CD1c-positive myeloid dendritic cell (primary cell): ENCODE data around the gene CYB5D1.
"Not testable (repeated sequence)": the region's sequence is repeated elsewhere in the genome, so short reads cannot be mapped to it uniquely, and the experiment has no call there.

Experiments used
- DNase-seq: peaks from one replicate; pipeline ENCODE4 v3.0.0-alpha.2; 2016; ENCODE audit errors: extremely low spot score

Gene CYB5D1

DNA sequence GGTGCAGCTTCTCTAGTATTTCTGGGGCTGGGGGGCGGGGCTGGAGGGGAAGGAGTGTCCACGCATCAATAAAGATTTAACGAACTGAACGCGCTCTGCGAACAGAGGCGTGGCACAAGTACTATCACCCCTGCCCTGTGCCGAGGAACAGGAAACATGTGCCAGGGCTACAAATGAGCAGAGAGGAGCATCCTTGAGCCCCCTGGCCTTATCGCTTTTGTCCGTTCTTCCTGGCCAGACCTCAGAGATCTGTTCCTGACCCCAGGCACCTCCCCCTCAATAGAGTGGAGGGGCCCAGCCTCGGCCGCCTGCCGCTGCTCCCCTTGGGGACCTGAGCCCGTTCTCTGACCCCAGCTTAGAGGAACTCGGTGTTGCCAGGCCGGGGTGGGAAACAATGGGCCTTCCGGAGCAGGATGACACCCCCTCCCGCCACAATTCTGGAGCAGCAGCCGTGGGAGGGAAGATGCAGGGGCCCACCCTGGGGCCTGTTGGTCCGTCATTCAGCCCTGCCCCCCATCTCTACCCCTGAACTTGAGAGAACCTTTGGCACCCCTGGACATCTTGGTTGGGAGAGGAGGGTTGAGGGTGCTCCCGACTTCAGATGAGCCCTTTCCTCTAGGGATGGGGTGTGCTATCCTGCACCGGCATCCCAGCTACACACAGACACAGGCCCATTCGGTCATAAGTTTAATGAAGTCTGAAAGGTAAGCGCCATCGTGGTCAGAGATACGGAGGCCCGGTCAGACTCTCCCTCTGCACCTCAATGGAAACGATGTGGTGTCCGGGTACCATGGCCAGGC lies 1.6 kb upstream of the CYB5D1 start:
- peak; percentile 53 for DNase-seq

DNA sequence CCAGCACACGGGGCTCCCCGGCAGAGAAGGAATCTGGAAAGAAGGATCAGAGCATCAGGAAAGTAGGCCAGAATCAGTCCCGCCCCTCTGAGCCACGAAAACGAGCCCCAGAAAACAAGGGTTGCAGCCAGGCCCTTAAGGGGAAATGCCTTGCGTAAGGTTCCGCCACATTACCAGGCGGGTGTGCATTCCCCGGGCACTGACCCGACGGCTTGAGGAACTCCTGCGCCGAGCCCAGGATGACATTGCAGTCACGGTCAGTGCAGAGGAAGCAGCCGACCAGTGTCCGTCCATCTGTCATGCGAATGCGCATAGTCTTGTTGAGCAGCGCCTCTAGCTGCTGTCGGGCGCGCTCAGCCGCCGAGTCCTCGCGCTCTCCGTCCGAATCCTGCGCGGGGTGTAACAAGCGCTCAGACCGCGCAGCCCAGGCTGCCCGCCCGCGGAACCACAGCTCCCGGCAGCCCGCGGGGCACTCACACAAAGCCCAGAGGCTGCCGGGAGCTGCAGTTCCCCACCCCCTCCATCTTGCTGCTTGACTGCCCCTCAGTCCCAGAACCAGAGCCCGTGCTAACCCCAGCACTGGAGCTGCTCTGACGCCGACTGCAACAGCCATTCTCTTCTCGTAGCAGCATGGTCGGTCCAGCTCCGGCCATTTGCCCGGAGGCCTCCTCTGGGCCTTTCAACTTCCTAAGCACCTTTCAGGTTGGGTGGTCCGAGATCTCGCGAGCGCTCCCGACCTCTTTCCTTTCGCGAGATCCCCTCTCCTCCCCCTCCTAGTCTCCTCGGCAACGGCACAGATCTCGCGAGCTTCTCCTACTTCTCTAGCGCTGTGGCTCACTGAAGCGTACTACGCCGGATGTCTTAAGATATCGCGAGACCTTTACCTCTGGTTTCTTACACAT lies 741 bp upstream of the CYB5D1 start, which contains the start of gene NAA38:
Gene NAA38 (minus strand): TSS at position 749 of the 902 bp plus-strand sequence. CDS start 96 bp downstream, at position 653.
- peak; percentile 99 for DNase-seq

DNA sequence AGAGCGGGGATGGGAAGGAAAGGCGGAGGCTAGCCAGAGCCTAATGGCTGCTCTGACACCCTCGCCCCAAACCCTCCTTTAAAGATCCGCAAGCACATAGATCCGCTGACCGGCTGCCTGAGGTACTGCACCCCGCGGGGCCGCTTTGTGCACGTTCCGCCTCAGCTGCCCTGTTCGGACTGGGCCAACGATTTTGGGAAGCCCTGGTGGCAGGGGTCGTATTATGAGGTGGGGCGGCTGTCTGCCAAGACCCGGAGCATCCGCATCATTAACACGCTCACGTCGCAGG lies 663 bp downstream of the CYB5D1 start:
- DNase-seq, result no peak

DNA sequence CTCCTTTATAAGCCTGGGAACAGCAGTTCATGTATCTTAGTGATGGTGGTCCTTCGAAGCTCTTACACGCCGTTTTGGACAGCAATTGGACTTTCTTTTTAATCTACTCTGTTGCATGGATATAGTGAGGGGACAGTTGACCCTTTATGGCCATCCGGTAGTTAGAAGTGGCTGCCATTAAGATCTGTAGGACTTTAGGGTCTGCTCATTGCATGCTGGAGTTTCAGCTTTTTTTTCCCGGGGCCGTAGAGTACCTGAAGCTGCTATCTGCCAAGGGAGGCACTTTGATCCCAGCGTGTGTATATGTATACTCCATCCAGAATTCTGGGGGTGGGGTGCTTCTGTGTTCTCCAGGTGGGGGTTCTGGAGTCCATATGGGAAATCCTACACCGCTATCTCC lies 1.2 kb downstream of the CYB5D1 start:
- DNase-seq, result no peak

DNA sequence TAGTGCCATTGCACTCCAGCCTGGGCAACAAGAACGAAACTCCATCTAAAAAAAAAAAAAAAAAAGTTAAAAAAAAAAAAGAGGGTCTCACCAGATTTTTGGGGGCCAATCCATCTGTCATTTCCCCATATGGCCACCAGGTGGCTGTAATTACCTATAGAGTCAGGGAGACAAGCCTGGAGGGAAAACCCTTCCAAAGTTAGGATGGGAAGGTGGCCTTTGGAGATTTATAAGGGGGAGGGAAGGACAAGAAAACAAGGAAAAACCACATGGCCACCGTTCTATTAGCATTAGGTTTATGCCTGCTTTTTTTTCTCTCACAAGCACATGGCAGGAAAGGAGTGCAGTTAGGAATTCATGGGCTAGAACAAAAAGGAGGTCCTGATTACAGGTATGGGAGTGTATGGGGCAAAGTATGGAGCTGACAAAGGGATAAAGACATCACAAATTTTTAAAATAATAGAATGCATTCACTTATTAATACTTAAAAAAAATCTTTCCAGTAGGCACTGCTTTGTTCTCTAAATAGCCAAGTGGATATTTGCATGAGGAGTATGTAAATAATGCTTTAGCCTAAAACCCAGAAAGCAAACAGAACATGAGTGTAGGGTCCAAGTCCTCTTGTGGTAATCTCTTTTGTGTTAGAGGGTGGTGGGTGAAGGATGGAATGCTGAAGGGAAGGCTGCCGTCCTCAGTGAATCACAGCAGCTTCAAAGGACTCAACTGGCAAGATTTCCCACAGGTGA lies 5.1 kb downstream of the CYB5D1 start:
- DNase-seq, result peak; percentile 58

DNA sequence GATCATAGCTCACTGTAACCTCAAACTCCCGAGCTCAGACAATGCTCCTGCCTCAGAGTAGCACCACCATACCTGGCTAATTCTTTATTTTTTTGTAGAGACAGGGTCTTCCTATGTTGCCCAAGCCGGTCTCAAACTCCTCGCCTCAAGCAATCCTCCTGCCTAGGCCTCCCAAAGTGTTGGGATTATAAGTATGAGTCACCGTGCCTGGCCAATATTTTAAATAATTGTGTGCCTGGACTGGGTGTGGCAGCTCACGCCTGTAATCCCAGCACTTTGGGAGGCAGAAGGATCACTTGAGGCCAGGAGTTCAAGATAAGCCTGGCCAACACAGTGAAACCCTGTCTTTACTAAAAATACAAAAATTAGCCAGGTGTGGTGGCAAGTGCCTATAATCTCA lies 6.6 kb downstream of the CYB5D1 start:
- DNase-seq, result not testable (repeated sequence)

DNA sequence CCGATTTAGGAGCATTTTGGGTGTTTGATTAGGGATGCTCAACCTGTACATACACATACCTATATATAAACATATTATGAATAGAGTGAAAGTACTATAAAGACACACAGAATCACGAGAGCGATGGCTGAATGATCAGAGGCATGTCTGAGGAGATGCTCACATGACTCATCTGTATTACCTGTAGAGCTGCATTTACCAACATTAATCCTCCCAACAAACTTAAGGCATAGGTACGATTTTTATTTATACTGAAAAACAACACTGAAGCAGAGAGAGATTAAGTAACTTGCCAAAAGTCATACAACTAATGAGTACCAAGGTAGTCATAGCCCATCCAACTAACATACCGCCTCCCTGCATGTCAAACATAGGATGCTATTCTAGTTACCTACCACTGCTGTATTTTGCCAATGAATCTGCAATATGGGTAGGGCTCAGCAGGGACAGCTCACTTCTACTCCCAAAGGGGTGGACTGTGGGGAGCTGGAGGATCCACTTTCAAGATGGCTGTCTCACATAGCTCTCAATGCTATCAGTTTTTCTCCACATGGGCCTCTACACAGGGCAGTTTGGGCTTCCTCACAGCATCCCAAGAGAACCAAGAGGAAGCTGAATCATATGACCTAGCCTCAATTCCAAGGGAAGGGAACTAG lies 7.3 kb downstream of the CYB5D1 start:
- no peak for DNase-seq

DNA sequence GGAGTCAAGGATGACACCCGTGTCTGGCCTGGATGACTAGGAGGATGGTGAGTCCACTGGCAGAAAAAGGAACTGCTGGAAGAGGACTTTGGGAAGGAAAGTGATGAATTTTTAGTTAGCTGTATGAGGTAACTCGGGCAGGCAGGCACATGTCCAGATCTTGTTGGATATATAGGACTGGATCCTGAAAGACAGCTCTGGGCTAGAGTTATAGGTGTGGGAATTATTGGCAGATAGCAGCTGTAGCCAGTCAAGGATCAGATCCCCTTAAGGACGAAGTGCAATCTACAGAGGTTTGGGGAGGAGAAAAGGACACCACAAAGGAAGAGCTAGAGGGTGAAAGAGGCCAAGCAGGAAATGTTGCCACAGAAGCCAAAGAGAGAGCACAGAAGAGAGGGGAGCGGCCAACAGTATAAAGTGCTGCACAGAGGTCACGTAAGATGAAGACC lies 10.1 kb downstream of the CYB5D1 start:
- peak; percentile 12 for DNase-seq

DNA sequence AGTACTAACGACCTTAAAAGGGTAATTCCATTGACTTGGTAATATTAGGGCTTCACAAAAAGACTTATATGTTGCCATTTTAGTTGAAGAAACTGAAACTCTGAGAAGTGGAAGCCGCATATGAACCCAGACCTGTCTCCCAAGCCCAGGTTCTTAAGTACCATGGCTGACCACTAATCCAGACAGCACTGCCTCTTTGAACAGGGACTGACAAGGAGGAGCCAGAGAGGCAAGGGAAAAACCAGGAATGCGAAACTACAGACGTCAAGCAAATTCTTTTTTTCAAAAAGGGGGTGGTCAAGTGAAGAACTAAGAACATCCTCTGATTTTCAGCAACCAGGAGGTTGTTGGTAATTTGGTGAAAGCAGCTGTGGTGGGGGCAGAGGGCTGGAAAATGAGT lies 15.2 kb downstream of the CYB5D1 start:
- no peak for DNase-seq

DNA sequence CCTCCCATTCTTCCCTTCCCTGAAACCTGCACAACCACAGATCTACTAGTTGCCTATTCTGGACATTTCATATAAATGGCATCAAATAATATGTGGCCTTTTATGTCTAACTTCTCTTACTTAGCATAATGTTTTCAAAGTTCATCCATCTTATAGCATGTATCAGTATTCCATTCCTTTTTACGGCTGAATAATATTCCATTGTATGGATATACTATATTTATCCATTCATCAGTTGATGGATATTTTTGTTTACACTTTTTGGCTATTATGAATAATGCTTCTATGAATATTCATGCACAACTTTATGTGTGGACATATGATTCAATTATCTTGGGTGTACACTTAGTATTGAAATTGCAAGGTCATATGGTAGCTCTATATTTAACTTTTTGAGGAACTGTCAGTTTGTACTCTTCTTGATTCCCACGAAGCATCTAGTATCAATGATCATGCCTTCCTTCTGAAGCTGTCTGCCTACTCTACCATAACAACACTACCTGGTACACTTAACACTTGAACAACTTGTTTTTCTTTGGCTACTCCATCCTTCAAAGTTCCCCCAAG lies 18.1 kb downstream of the CYB5D1 start:
- no peak for DNase-seq

DNA sequence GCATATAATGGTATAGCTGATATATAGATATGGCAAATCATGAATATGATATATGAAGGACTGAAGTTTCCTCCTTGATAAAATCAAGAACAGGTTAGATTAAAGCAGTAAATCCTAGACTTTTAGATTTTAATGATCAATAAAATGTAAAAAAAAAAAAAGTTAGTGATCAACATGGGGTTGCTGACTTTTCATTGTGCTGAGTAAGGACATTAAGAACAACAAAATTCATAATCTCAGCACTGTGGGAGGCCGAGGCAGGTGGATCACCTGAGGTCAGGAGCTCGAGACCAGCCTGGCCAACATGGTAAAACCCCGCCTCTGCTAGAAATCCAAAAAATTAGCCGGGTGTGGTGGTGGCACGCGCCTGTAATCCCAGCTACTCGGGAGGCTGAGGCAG lies 20.4 kb downstream of the CYB5D1 start:
- no peak for DNase-seq

DNA sequence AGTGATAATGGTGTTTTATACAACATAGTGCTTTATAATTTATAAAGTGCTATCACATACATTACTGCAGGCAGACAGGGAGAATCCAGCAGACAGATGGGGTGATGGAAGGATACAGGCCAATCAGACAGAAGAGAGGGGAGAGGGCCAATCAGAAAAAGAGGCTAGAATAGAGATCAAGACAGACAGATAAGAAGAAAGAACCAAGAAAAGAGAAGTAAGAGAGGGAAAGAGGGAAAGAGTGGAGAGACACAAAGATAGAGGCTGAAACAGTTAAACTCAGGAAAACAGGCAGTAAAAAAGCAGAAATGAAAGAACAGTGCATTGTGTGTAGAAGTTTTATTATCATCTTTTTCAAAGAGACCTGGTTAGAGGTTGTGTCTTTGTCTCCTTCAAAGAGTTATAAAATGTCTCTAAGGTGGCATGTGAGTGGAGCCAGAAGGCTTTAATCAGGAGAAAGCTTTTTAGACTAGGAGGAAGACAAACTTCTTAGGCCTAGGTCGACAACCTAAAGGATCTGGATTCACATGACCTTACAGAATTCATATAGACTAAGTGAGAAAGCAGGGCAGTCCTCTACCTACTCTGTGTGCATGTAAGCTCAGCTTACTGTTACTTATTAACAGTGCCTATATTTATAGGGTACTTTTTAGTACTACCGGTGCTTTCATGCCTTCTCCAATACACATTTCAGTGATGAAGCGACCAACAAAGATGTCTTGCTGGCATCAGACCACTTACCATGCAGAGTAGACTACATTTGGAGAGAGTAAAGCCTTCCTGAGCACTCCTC lies 22.5 kb downstream of the CYB5D1 start:
- no peak for DNase-seq

DNA sequence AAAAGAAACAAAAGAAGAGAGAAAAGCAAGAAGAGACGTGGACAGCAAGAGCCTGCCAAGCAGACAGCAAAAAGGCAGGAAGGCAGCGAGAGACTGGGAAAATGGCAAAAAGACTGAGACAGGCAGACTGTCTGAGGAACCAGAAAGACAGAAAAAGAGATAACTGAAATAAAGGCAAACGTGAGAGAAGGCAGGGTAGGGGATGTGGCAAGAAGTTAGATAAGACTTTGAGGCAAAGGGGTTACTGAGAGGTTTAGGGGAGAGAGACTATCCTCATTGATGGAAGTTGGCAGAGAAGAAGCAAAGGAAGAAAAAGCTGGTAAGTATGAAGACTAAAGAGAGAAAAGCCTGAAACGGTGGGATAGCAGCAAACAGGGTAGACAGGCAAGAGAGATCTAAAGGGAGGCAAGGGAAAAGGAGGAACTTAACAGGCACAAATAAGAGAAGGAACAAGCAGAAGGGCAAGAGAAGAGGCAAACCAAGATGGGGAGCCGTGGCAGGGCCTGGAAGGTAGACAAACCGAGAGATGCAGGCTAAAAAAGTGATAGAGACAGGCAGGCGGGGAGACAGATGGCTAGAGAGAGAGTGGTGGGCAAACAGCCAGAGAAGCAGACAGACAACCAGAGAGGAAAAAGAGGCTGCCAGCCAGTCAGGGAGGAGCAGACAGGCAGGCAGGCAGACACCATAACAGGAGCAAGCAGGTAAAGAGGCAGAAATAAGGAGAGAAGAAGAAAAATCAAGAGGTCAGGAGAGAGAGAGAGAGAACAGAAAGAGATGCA lies 23.7 kb downstream of the CYB5D1 start:
- DNase-seq, result no peak

DNA sequence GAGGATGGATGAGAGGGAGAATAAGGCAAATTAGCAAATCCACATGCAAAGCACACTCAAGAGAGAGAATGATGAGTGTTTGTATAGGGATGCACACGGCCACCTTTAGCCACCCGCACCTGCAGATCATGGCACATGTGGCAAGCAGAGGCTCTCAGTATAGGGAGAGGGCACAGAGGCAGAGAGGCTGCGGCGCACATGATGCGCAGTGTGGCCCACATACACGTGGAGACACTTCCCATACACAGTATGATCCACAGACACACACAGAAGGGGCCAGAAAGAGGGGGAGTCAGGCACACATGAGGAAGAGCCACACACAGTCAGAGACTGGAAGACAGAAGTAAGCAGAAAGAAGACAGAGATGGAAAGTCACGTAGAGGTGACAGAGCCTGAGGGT lies 24.3 kb downstream of the CYB5D1 start:
- DNase-seq, result peak; percentile 13

DNA sequence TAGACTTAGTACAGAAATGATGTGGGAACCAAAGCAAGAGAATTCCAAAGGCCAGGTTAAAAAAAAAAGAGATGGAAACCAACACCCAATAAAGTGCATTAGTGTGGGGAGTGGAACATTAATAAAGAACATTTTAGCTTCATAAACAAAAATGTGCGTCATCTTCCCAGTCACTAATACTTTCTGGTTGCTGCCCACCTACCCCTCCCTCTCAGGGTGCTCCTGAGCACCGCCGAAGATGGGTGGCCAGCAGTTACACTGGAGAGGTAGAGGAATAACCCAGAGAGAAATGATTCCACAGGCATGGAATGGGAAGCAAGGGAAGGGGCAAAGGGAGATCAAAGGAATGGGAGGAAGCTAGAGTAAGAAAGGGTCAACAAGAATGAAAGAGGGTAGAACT lies 24.8 kb downstream of the CYB5D1 start:
- DNase-seq, result no peak

DNA sequence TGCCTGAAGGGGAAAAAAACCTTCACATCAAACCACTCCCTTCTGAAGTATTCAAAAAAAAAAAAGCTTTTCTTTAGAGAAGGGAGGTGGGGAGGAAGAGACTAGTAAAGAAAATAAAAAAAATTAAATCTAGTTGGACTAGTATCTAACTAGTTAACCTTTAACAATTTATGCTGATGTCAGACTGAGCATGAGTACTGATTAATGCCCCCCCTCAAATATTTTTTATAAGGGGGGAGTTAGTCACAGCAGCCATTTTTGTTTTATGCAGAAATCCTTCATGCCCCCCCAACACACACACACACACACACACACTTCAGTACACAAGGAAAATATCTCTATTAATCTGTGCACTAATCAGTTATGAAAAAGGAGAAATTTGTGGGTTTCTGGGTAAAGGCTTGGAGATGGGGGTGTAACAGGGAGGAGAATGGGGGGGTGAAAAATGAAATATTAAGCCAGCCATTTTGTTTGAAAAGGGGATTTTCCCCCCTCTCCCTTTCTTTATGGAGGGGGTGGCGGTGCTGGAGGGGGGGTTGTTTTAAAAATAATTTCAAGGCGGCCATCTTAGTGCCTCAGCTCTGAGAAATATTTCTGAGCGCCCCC lies 26.1 kb downstream of the CYB5D1 start:
- DNase-seq, result peak; percentile 17

DNA sequence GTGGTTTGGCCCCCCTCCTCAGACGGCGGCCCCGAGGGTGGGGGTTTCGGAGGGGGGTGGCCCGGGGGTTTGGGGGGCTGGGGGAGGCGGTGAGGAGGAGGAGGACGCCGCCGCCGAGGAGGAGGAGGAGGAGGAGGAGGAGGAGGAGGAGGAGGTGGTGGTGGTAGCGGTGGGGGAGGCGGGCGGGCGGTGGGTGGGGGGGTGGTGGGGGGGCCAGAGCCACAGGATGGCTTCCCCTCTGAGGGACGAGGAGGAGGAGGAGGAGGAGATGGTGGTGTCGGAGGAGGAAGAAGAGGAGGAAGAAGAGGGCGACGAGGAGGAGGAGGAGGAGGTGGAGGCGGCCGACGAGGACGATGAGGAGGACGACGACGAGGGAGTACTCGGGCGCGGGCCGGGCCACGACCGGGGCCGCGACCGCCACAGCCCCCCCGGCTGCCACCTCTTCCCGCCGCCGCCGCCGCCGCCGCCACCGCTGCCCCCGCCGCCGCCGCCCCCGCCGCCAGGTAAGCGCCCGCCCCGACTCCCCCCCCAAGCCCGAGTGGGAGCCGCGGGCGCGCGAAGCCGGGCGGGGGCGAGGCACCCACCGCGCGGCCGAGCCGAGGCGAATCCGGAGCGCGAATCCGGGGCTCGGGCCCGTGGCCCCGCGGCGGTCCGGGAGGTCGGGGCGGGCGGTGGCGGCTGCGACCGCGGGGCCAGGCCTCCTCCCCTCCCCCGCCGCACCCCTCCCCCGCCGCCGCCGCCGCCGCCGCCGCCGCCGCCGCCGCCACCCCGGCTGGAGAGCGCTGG lies 27.0 kb downstream of the CYB5D1 start:
- no peak for DNase-seq
